AG04449 (cell line): ENCODE results near the gene DHX35.

Source experiments
- CTCF ChIA-PET: fragments of 350-600 bp; formaldehyde crosslinking; extraction: SDS; loops from one replicate; lab custom pipeline; 2021; ENCODE audit warnings: antibody characterized with exemption; lab: Yijun Ruan, JAX
- POLR2A ChIA-PET: fragments of 400-600, 350-600 bp; formaldehyde crosslinking; extraction: SDS; loops from one replicate; lab custom pipeline; 2020; ENCODE audit warnings: antibody characterized with exemption, inconsistent platforms; lab: Yijun Ruan, JAX
- DNase-seq: peaks from one replicate; pipeline ENCODE4 v3.0.0-alpha.2; 2010; ENCODE audit warnings: low read depth, low spot score
- H3K4me3 ChIP-seq: 2 replicates; pipeline ENCODE4 v1.5.1; 2011; ENCODE audit warnings: low read depth, mild to moderate bottlenecking, control low read depth, low read length
- TF ChIP-seq, protein P1 (sequence below): IDR thresholded peaks from one replicate; pipeline ENCODE4 v1.5.1; 2011; ENCODE audit warnings: mild to moderate bottlenecking, moderate library complexity, low read length, control low read depth, inconsistent platforms; ENCODE audit not compliant: insufficient read depth; ENCODE audit errors: missing control alignments

The DHX35 gene

DNA sequence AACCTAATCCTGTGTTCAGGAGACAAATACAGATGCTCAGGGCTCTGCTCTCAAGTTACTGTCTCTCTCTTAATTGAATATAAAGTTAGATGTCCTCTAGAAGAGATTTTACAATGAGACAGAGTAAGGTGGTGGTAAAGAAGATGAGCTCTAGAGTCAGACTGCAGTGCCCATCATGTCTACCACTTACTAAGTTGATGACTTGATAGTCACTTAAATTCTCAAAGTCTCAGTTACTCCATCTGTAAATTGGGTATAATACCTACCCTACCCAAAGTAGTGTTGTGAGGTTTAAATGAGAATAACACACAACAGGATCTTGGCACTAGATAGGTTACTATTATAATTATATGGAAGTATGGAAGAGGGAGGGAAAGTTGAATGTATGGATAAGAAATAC lies 1.6 kb downstream of the DHX35 start:
- TF ChIP-seq, protein P1, sequence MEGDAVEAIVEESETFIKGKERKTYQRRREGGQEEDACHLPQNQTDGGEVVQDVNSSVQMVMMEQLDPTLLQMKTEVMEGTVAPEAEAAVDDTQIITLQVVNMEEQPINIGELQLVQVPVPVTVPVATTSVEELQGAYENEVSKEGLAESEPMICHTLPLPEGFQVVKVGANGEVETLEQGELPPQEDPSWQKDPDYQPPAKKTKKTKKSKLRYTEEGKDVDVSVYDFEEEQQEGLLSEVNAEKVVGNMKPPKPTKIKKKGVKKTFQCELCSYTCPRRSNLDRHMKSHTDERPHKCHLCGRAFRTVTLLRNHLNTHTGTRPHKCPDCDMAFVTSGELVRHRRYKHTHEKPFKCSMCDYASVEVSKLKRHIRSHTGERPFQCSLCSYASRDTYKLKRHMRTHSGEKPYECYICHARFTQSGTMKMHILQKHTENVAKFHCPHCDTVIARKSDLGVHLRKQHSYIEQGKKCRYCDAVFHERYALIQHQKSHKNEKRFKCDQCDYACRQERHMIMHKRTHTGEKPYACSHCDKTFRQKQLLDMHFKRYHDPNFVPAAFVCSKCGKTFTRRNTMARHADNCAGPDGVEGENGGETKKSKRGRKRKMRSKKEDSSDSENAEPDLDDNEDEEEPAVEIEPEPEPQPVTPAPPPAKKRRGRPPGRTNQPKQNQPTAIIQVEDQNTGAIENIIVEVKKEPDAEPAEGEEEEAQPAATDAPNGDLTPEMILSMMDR, result no peak
- CTCF ChIA-PET, result interaction anchor here (0.6 to 2.5 kb wide), 10 partner anchors 7 to 117 kb away, joined by 3 to 7 read pairs (median 3); no protein-coding TSS in a partner anchor
- H3K4me3 ChIP-seq, result no peak overlapping the region
- POLR2A ChIA-PET, result interaction anchor here (0.6 kb wide), 1 partner anchor 36 kb away, joined by 4 read pairs; no protein-coding TSS in a partner anchor
- no peak for DNase-seq

DNA sequence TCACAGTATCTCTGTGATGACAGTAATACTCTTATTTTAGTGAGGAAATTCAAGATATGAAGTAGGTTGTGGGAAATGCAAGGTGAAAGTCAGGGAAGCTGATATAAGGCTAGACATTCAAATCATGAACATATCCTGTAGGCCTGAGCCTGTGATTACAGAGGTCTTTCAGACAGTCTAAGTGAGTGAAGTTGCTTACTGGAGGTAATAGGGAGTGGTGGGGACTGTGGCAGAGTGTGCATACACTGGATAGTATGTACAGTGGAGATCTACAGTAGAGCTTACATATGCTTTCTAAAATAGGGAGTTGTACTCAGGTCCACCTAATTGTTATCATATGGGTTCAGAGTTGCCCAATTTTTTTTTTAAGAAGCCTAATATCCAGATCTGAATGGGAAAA lies 3.1 kb downstream of the DHX35 start:
- H3K4me3 ChIP-seq, result no peak overlapping the region
- TF ChIP-seq, protein P1, result no peak
- POLR2A ChIA-PET, result no interaction called here
- CTCF ChIA-PET, result interaction anchor here (1.3 to 2.5 kb wide), 2 partner anchors 37 to 116 kb away, joined by 3 to 7 read pairs; no protein-coding TSS in a partner anchor
- DNase-seq, result no peak

DNA sequence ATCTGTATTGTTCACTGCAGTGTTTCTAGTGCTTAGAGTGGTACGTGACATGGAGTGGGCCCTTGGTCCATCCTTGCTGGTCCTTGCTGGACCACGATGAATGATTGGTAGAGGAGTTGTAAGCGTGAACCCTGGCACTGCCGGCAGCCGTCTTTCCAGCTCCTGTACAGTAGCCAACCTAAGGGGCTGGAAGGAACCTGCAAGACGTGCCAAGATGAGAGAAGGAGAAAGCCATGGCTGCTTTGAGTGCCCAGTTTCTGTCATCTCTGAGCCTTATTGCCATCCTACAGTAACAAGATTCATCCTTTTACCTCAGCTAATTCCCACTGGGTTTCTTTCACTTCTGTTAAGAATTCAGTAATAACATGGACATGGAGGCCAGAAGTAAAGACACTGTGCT lies 5.9 kb downstream of the DHX35 start:
- TF ChIP-seq, protein P1, result no peak
- no peak overlapping the region for H3K4me3 ChIP-seq
- DNase-seq, result no peak
- CTCF ChIA-PET, result interaction anchor here (1.3 to 3.8 kb wide), 2 partner anchors 11 to 81 kb away, joined by 3 to 23 read pairs; no protein-coding TSS in a partner anchor
- POLR2A ChIA-PET, result no interaction called here

DNA sequence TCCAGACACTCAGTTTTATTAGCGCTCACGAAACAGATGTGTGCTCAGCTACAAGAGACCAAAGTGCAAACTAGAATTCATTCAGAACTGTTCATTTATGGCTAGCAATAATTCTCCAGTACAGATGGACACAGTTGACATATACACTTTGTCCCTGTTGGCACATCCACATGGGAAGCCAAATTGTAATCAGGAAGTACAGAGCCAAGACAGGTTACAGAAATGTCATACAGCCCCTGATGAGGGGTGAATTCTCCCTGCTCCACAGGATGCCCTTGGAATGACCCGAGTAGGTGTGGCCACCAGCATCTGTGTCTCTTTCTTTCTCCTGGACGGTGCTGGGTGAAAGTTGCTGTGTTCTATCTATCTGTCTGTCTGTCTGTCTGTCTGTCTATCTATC lies 7.6 kb downstream of the DHX35 start:
- POLR2A ChIA-PET, result interaction anchor here (1.7 kb wide), 1 partner anchor 8 kb away, joined by 6 read pairs; the partner anchor contains the start of gene DHX35
- no peak for DNase-seq

DNA sequence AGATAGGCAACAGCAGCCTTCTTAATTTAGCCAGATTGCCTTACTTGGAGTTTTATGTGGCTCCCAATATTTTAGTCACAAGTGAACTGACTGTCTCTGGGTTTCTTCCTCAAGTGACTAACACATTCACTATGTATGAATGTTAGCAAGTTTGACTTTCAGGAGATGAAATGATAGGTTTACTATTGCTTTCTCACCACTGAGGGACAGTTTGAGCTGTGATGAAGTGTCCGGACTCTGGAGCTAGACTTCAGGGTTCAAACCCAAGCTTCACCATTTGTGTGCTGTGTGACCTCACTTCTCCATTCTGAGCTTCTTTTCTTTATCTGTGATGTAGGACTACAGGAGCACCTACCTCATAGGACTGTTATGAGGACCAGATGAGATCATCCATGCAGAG lies 8.2 kb downstream of the DHX35 start:
- TF ChIP-seq, protein P1, result no peak
- POLR2A ChIA-PET, result interaction anchor here (1.7 kb wide), 1 partner anchor 8 kb away, joined by 6 read pairs; the partner anchor contains the start of gene DHX35
- CTCF ChIA-PET, result interaction anchor here (1.1 kb wide), 1 partner anchor 7 kb away, joined by 3 read pairs; no protein-coding TSS in a partner anchor
- peak; percentile 83 for DNase-seq
- no peak overlapping the region for H3K4me3 ChIP-seq

More for the DNA sequence above, 7.6 kb downstream of the DHX35 start:
- CTCF ChIA-PET, result interaction anchor here (1.1 to 3.8 kb wide), 2 partner anchors 43 to 79 kb away, joined by 4 to 23 read pairs; partner anchors contain the start of gene FAM83D
- no peak overlapping the region for H3K4me3 ChIP-seq
- TF ChIP-seq, protein P1, result no peak

DNA sequence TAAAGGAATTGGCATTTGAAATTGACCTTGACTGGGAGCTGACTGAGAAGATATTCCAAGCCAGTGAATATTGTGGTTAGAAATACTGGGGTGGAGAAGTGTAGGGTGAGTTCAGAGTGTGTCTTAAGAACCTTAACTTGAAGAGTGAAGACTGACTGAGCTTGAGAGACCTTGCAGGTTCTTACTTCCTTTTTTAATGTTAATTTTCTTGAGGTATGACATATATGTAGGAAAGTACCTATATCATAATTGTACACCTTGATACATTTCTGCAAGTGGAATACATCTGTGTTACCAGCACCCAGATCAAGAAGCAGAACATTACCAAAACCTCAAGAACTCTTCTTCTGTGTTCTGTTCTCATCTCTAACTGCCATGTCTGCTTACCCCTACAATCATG lies 11.0 kb downstream of the DHX35 start:
- ChIA-PET CTCF (interaction anchor here (1.1 to 2.2 kb wide), 5 partner anchors 9 to 75 kb away, joined by 3 to 9 read pairs (median 4); partner anchors contain the start of gene DHX35), POLR2A (no interaction called here)
- no peak overlapping the region for H3K4me3 ChIP-seq
- TF ChIP-seq, protein P1, result no peak
- DNase-seq, result no peak
